GM12878 (cell line): ENCODE results near the gene CAMK2D. TPM values are rescaled to one million over a fixed set of nuclear protein-coding genes. Genes with fewer than 3 reads are reported as not detected.
A peak's percentile ranks its signal among the peaks of the same experiment; 100 is the strongest.

ENCODE experiments used
- ATAC-seq: fragments of 200-7000 bp; cut with Tn5 transposase; 3 replicates; pipeline ENCODE4 v1.9.1; 2020; ENCODE audit warnings: mild to moderate bottlenecking, moderate library complexity
- BruUV-seq: library from RNA; stranded (reverse); fragments of 400-500 nt; replicated peaks from 2 replicates; lab custom pipeline; 2021; lab: Mats Ljungman, UMichigan
- CTCF ChIA-PET: fragments of 300-600 bp; sonication (Branson Sonifier 250); formaldehyde crosslinking; extraction: SDS; loops from one replicate; lab custom pipeline; 2021; ENCODE audit warnings: inconsistent platforms; lab: Yijun Ruan, JAX
- POLR2A ChIA-PET: fragments of 350-600 bp; formaldehyde crosslinking; extraction: SDS; loops from one replicate; lab custom pipeline; 2021; ENCODE audit warnings: inconsistent platforms; lab: Charles Lee
- RAD21 ChIA-PET: fragments of 300-600 bp; sonication (Branson Sonifier 250); formaldehyde crosslinking; loops from one replicate; lab custom pipeline; 2023; ENCODE audit warnings: antibody characterized with exemption; ENCODE audit not compliant: unreplicated experiment; lab: Charles Lee
- SMC1A ChIA-PET: fragments of 300-600 bp; sonication (Branson Sonifier 250); formaldehyde crosslinking; loops from one replicate; lab custom pipeline; 2023; ENCODE audit not compliant: unreplicated experiment, uncharacterized antibody; lab: Charles Lee
- DNase-seq: peaks from one replicate; pipeline ENCODE4 v3.0.0-alpha.2; 2011; ENCODE audit warnings: low read depth, low spot score
- FAIRE-seq: peaks from 3 replicates; lab custom pipeline; 2011; peaks lifted over from hg19 to GRCh38; lab: Jason Lieb, UNC
- H2AFZ ChIP-seq: 2 replicates; pipeline ENCODE4 v1.6.0; 2011; ENCODE audit warnings: low read depth, low read length, control low read depth; ENCODE audit not compliant: control insufficient read depth
- H3K27ac ChIP-seq: 2 replicates; pipeline ENCODE4 v1.5.1; 2011; ENCODE audit warnings: control low read depth; ENCODE audit not compliant: control insufficient read depth, insufficient read depth
- H3K27me3 ChIP-seq, 2 experiments: replicated peaks in 1 of 2; 2 replicates each; pipeline versions ENCODE4 v1.6.0 to v1.6.1; 2011; ENCODE audit warnings: low read length in 1 of 2; ENCODE audit not compliant: control insufficient read depth in 2 of 2, insufficient read depth in 2 of 2
- H3K36me3 ChIP-seq, 2 experiments: 2 replicates each; pipeline ENCODE4 v1.5.1; 2011; ENCODE audit warnings: low read length in 1 of 2; ENCODE audit not compliant: control insufficient read depth in 2 of 2, insufficient read depth in 2 of 2
- H3K4me1 ChIP-seq: 2 replicates; pipeline ENCODE4 v1.6.1; 2011; ENCODE audit warnings: mild to moderate bottlenecking, low read length, moderate library complexity, mixed read lengths; ENCODE audit not compliant: control insufficient read depth, insufficient read depth
- H3K4me2 ChIP-seq: 2 replicates; pipeline ENCODE4 v1.6.0; 2011; ENCODE audit warnings: control low read depth; ENCODE audit not compliant: control insufficient read depth, insufficient read depth
- H3K4me3 ChIP-seq: fragments of 200-600 bp; sonication (generic); 2 replicates; pipeline ENCODE4 v1.5.1; 2016
- H3K79me2 ChIP-seq: 2 replicates; pipeline ENCODE4 v1.6.0; 2011; ENCODE audit warnings: low read length; ENCODE audit not compliant: control insufficient read depth, insufficient read depth
- H3K9ac ChIP-seq: 2 replicates; pipeline ENCODE4 v1.8.0; 2011; ENCODE audit warnings: low read length, control low read depth, mixed read lengths; ENCODE audit not compliant: control insufficient read depth, insufficient read depth
- H3K9me3 ChIP-seq: replicated peaks from 3 replicates; pipeline ENCODE4 v1.5.1; 2011; ENCODE audit warnings: mild to moderate bottlenecking, low read length; ENCODE audit not compliant: control insufficient read depth, insufficient read depth
- H4K20me1 ChIP-seq: 2 replicates; pipeline ENCODE4 v1.6.0; 2011; ENCODE audit not compliant: control insufficient read depth, insufficient read depth
- BACH1 ChIP-seq: fragments of 450-650 bp; IDR thresholded peaks from 2 replicates; pipeline ENCODE4 v1.6.1; 2017; ENCODE audit warnings: mild to moderate bottlenecking, borderline replicate concordance
- BRCA1 ChIP-seq: IDR thresholded peaks from 2 replicates; pipeline ENCODE4 v1.6.1; 2011; ENCODE audit warnings: low read depth, low read length, improper control_type of control experiment
- SPI1 ChIP-seq: IDR thresholded peaks from 2 replicates; pipeline ENCODE4 v1.6.1; 2011; ENCODE audit warnings: low read depth, mild to moderate bottlenecking, low read length, moderate library complexity, borderline replicate concordance; ENCODE audit not compliant: insufficient read depth
- SREBF2 ChIP-seq: IDR thresholded peaks from 2 replicates; pipeline ENCODE4 v1.6.1; 2012; ENCODE audit warnings: mild to moderate bottlenecking, low read length
- TAF1 ChIP-seq: IDR thresholded peaks from 2 replicates; pipeline ENCODE4 v1.6.1; 2011; ENCODE audit warnings: mild to moderate bottlenecking, low read depth, low read length, borderline replicate concordance
- WGBS: methylation state at CpG from one replicate; pipeline ENCODE4 v1.1.6; 2016; ENCODE audit warnings: low lambda C conversion rate; ENCODE audit not compliant: insufficient replicate concordance, insufficient coverage; ENCODE audit errors: missing lambda C conversion rate; 5-methylcytosine and 5-hydroxymethylcytosine counted together
- in situ Hi-C: fragments of 300-500 bp; cut with MboI; formaldehyde crosslinking; loops from 9 replicates; pipeline ENCODE4 v1.14.3; 2018; ENCODE audit warnings: mixed read lengths
- intact Hi-C: fragments of 100-400 bp; cut with micrococcal nuclease; formaldehyde crosslinking; loops from one replicate; pipeline ENCODE4 v1.14.2; 2022; ENCODE audit not compliant: unreplicated experiment
- polyA plus RNA-seq, 11 experiments: library from polyadenylated mRNA; depleted of rRNA in 4 of 11; unstranded in 6 of 11; stranded (reverse) in 5 of 11; fragments of >200 nt; fragmentation: Nextera tagmentation in 4 of 11; fragmentation: Illumina TruSeq in 1 of 11; extraction: Ambion mirVana in 4 of 11; extraction: Trizol in 1 of 11; gene quantifications; 1 replicate in 1 of 11; 2 replicates in 10 of 11; pipeline versions ENCODE4 v1.2.1 to v1.2.3, GENCODE V29; 2011 to 2016; ENCODE audit warnings: inconsistent platforms in 2 of 11, missing spikeins in 2 of 11, low read depth in 1 of 11
- total RNA-seq, 4 experiments: library from RNA; depleted of rRNA in 3 of 4; stranded (reverse); fragments of >200 nt in 3 of 4; fragmentation: Illumina TruSeq in 1 of 4; extraction: Trizol in 1 of 4; gene quantifications; 2 replicates each; pipeline versions ENCODE4 v1.2.1 to v1.2.3, GENCODE V29; 2013 to 2021
- TF ChIP-seq, protein P1 (sequence below), 3 experiments: IDR thresholded peaks in 2 of 3; conservative IDR thresholded peaks in 1 of 3; 2 replicates each; pipeline ENCODE4 v1.5.1; 2011; ENCODE audit warnings: low read depth in 3 of 3, low read length in 3 of 3, mild to moderate bottlenecking in 3 of 3, control low read depth in 2 of 3, moderate library complexity in 2 of 3, inconsistent platforms in 1 of 3, mixed read lengths in 1 of 3; ENCODE audit not compliant: control insufficient read depth in 2 of 3, insufficient read depth in 1 of 3; ENCODE audit errors: extremely low read depth in 1 of 3

CAMK2D gene
- total and polyA plus RNA-seq, 10 of the 15 experiments (the other 5 are each of a cell fraction or from before 2014, with no cell fraction given), result 6.9 to 88.5 (median 12.9) TPM

DNA sequence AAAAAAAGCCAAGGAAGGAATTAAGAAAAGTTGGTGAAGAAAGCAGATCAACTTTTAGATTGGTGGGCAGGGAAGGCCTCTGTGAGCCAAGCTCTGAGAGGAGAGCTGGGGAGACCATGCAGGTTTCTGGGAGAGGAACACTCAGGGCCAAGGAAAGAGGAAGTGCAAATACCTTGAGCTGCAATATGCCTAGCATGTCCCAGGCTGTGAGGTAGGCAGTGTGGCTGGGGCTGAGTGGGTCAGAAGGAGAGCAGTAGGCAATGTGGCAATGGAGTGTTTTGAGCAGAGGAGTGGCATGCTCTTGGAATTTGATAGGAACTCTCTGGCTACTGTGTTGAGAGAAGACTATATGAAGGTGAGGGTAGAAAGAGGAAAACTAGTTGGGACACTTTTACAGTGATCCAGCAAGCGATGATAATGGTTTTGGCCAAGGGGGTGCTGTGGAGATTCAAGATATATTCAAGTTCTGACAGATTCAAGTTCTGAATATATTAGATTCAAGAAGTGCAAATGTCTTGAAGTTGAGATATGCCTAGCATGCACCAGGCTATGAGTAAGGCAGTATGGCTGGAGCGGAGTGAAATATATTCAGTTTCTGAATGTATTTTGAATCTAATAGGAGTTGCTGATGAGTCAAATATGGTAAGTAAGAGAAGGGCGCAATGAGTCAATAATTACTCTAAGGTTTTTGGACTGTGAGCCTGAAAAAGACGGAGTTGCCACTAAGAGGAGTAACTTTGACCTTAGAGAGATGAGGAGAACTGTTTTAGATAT is 172.5 kb downstream of the CAMK2D start:
- in situ Hi-C loops, result no loop called here
- no TSS peak for BruUV-seq
- no peaks in the 10 kb centered on the region; the same call in 2 of the 3 replicates for H3K9me3 ChIP-seq
- H3K36me3 ChIP-seq, result peaks cover 3 to 4% of the 10 kb centered on the region in 2 experiments; a peak in 3 of 4 replicates
- ChIA-PET RAD21 (interaction anchor here (0.7 to 0.8 kb wide), 2 partner anchors 36 to 42 kb away, joined by 3 read pairs; no protein-coding TSS in a partner anchor), POLR2A (interaction anchor here (1.0 kb wide), 1 partner anchor 11 kb away, joined by 3 read pairs; no protein-coding TSS in a partner anchor), SMC1A (interaction anchor here (0.9 to 7.3 kb wide), 8 partner anchors 9 to 41 kb away, joined by 3 to 64 read pairs (median 3); no protein-coding TSS in a partner anchor), CTCF (interaction anchor here (0.7 to 1.2 kb wide), 3 partner anchors 10 to 43 kb away, joined by 3 to 4 read pairs (median 3); no protein-coding TSS in a partner anchor)
- no peak overlapping the region for H3K27ac ChIP-seq
- H3K9ac ChIP-seq, result no peak overlapping the region
- WGBS, result 35% methylated on average over 4 of the region's 4 CpGs
- no peak for DNase-seq
- no peaks in the 10 kb centered on the region for H4K20me1 ChIP-seq
- H3K79me2 ChIP-seq, result no peaks in the 10 kb centered on the region
- peak; percentile 75 for ATAC-seq
- intact Hi-C loops, result no loop called here
- FAIRE-seq, result no peak
- no peak overlapping the region for H2AFZ ChIP-seq
- TF ChIP-seq SREBF2 (no peak), SPI1 (peak; percentile 96), TAF1 (no peak), BACH1 (no peak), BRCA1 (no peak)
- TF ChIP-seq, protein P1, sequence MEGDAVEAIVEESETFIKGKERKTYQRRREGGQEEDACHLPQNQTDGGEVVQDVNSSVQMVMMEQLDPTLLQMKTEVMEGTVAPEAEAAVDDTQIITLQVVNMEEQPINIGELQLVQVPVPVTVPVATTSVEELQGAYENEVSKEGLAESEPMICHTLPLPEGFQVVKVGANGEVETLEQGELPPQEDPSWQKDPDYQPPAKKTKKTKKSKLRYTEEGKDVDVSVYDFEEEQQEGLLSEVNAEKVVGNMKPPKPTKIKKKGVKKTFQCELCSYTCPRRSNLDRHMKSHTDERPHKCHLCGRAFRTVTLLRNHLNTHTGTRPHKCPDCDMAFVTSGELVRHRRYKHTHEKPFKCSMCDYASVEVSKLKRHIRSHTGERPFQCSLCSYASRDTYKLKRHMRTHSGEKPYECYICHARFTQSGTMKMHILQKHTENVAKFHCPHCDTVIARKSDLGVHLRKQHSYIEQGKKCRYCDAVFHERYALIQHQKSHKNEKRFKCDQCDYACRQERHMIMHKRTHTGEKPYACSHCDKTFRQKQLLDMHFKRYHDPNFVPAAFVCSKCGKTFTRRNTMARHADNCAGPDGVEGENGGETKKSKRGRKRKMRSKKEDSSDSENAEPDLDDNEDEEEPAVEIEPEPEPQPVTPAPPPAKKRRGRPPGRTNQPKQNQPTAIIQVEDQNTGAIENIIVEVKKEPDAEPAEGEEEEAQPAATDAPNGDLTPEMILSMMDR (IDR thresholded peaks at IDR 0.05 in 2 of 3, conservative IDR thresholded peaks at IDR 0.05 in 1 of 3; ENCODE audit: control insufficient read depth in 2 of 3, extremely low read depth in 1 of 3, insufficient read depth in 1 of 3, low read depth in 3 of 3, low read length in 3 of 3), result 0 out of 6 replicates have a peak, but pooled peaks of 1 of the 3 experiments have one; percentile 2
- no peaks in the 10 kb centered on the region for H3K27me3 ChIP-seq
- peaks cover 13% of the 10 kb centered on the region; the same call in 1 of the 2 replicates for H3K4me1 ChIP-seq
- H3K4me2 ChIP-seq, result no peak overlapping the region
- no peak overlapping the region for H3K4me3 ChIP-seq
